ENCODE measurements around the gene PPP2R5C. TPM values are rescaled to one million over a fixed set of nuclear protein-coding genes. Genes with fewer than 3 reads are reported as not detected.
A peak's percentile ranks its signal among the peaks of the same experiment; 100 is the strongest.

The PPP2R5C gene
- total and polyA plus RNA-seq, 2 donors from 2014 or later = 65.6 to 129 TPM

GRCh38 chr14:101823066-101823465, 61.6 kb downstream of the PPP2R5C start:
- no peak for FAIRE-seq
- Histone ChIP-seq H3K4me1 (ENCODE audit: control insufficient read depth in 2 of 3, insufficient read depth in 2 of 3, low read depth in 1 of 3, low read length in 3 of 3) (peaks cover 0 to 7% (median 0%) of the 10 kb centered on the region in 3 donors), H3K9ac (ENCODE audit: low read length in 3 of 3) (no peak overlapping the region), H3K27me3 (ENCODE audit: control insufficient read depth, insufficient read depth, low read length) (no peaks in the 10 kb centered on the region), H3K27ac (ENCODE audit: low read depth in 2 of 2, low read length in 2 of 2) (no peak overlapping the region), H3K36me3 (ENCODE audit: control insufficient read depth in 2 of 3, insufficient read depth in 3 of 3, low read length in 3 of 3) (peaks cover 0 to 8% (median 0%) of the 10 kb centered on the region in 3 donors), H3K4me3 (ENCODE audit: low read length in 3 of 3) (no peak overlapping the region), H3K9me3 (ENCODE audit: control insufficient read depth in 2 of 3, insufficient read depth in 1 of 3, low read length in 3 of 3) (no peaks in the 10 kb centered on the region)
- intact Hi-C loops (cut with DNase I) = no loop called here
- TF ChIP-seq CTCF (IDR thresholded peaks at IDR 0.05; ENCODE audit: borderline replicate concordance, extremely low read depth, insufficient read depth) = no peak
- DNase-seq = peak in 2 of 5 donors; percentile 33 to 49

- Histone ChIP-seq H3K27ac (ENCODE audit: low read depth in 2 of 2, low read length in 2 of 2) (peak overlapping the region; percentile 12 to 96), H3K4me1 (ENCODE audit: control insufficient read depth in 2 of 3, insufficient read depth in 2 of 3, low read depth in 1 of 3, low read length in 3 of 3) (peaks cover 0 to 7% (median 0%) of the 10 kb centered on the region in 3 donors), H3K4me3 (ENCODE audit: low read length in 3 of 3) (no peak overlapping the region), H3K9me3 (ENCODE audit: control insufficient read depth in 2 of 3, insufficient read depth in 1 of 3, low read length in 3 of 3) (no peaks in the 10 kb centered on the region), H3K9ac (ENCODE audit: low read length in 3 of 3) (no peak overlapping the region), H3K36me3 (ENCODE audit: control insufficient read depth in 2 of 3, insufficient read depth in 3 of 3, low read length in 3 of 3) (peaks cover 0 to 8% (median 0%) of the 10 kb centered on the region in 3 donors), H3K27me3 (ENCODE audit: control insufficient read depth, insufficient read depth, low read length) (no peaks in the 10 kb centered on the region)
- intact Hi-C loops (cut with DNase I) = no loop called here
- FAIRE-seq (no peak), DNase-seq (peak in 2 of 5 donors; percentile 20 to 22)
- no peak for TF ChIP-seq CTCF (IDR thresholded peaks at IDR 0.05; ENCODE audit: borderline replicate concordance, extremely low read depth, insufficient read depth)
Measured at GRCh38 chr14:101823511-101824120, 62.1 kb downstream of the PPP2R5C start.

- intact Hi-C loops (cut with DNase I) = no loop called here
- no peak for TF ChIP-seq CTCF (IDR thresholded peaks at IDR 0.05; ENCODE audit: borderline replicate concordance, extremely low read depth, insufficient read depth)
- Histone ChIP-seq H3K9ac (ENCODE audit: low read length in 3 of 3) (peak overlapping the region in 1 of 3 donors; percentile 4), H3K27ac (ENCODE audit: low read depth in 2 of 2, low read length in 2 of 2) (peak overlapping the region; percentile 68 to 96), H3K4me3 (ENCODE audit: low read length in 3 of 3) (peak overlapping the region in 2 of 3 donors; percentile 2 to 29), H3K4me1 (ENCODE audit: control insufficient read depth in 2 of 3, insufficient read depth in 2 of 3, low read depth in 1 of 3, low read length in 3 of 3) (peaks cover 0 to 7% (median 0%) of the 10 kb centered on the region in 3 donors), H3K9me3 (ENCODE audit: control insufficient read depth in 2 of 3, insufficient read depth in 1 of 3, low read length in 3 of 3) (no peaks in the 10 kb centered on the region), H3K36me3 (ENCODE audit: control insufficient read depth in 2 of 3, insufficient read depth in 3 of 3, low read length in 3 of 3) (peaks cover 0 to 8% (median 0%) of the 10 kb centered on the region in 3 donors), H3K27me3 (ENCODE audit: control insufficient read depth, insufficient read depth, low read length) (no peaks in the 10 kb centered on the region)
- DNase-seq = no peak
- FAIRE-seq = no peak
Measured at GRCh38 chr14:101824339-101824727, 62.8 kb downstream of the PPP2R5C start.

All from kidney (tissue), 14 donors.